HG03066 (cell line): ENCODE results near the gene CTNNA1.

Experiments
- ATAC-seq: cut with Tn5 transposase; IDR thresholded peaks from one replicate; pipeline ENCODE4 v1.9.1; 2021; ENCODE audit warnings: low read depth; ENCODE audit not compliant: unreplicated experiment

The CTNNA1 gene

GRCh38 chr5:138943599-138944173, 190.5 kb downstream of the CTNNA1 start:
- no peak for ATAC-seq

GRCh38 chr5:138944527-138945322, 191.5 kb downstream of the CTNNA1 start:
- no peak for ATAC-seq

DNA sequence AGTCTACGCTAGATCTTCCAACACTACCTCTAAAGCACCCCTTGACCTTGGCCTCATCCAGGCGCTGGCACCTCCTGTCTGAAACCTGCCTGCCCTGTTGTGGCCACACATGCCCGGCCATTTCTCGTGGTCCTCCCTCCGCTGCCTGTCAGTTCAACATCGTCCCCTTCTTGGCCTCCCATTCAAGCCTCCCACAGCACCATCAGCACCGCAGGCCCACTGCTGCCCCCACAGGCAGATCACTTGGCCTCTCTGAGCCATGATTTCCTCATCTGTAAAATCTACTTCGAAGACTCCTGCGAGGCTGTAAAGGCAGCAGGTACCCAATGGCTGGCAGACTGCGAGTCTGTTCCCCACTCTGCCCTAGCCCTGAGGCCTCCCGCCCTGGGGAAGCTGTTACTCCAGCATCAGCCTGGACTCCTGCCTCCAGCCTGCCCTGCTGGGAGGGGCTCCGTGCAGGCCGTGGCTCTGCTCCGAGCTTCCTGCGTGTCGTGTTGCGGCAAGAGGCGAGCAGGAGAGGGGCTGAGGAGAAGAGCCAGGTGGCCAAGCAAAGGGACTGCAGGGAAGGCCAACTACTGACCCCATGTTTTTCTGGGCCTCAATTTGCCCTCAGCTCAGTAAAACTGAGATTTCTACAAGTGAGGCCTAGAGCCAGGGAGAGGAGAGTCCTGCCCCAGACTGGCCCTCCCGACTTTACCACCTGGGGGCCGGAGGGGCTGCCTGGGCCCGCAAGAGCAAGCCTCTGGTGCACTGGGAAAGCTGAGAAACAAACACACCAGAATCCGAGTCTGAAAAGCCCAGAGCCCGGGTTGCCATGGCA, 192.4 kb downstream of the CTNNA1 start:
- no peak for ATAC-seq

DNA sequence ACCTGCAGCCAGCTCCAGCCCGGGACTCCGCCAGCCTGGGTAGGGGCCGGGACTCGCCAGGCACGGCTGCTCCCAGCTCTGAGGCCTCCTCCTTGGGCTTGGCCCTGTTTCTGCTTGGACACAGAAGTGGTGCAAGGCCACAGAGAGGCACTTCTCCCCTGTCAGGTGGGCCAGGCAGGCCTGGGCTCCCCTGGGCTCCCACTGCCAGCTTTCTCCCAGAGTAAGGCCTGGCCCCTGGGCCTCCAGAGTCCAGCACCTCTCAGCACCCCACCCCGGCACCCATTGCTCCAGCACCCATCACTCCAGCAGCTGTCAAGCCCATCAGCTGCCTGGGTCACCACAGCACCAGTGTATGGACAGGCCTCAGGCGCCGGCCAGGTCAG, 193.0 kb downstream of the CTNNA1 start:
- no peak for ATAC-seq

GRCh38 chr5:138946831-138947560, 193.8 kb downstream of the CTNNA1 start:
- no peak for ATAC-seq

GRCh38 chr5:138947780-138948179, 194.6 kb downstream of the CTNNA1 start:
- no peak for ATAC-seq

GRCh38 chr5:138948471-138949222, 195.4 kb downstream of the CTNNA1 start:
- no peak for ATAC-seq

DNA sequence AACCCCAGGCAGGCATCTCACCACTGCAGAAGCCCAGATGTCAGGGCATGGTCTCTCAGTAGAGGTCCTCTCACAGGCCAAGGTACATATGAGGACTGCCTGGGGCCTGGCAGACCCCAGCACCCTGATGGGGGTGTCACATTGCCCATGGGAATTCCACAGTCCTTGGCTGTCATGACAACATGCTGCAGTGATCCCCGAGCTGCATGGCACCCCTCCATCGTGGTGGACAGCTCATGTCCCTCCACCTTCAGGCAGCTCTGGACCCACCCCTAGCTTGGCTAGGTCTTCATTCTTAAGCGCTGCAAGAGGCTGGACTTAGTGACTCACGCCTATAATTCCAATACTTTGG, 196.0 kb downstream of the CTNNA1 start:
- no peak for ATAC-seq

DNA sequence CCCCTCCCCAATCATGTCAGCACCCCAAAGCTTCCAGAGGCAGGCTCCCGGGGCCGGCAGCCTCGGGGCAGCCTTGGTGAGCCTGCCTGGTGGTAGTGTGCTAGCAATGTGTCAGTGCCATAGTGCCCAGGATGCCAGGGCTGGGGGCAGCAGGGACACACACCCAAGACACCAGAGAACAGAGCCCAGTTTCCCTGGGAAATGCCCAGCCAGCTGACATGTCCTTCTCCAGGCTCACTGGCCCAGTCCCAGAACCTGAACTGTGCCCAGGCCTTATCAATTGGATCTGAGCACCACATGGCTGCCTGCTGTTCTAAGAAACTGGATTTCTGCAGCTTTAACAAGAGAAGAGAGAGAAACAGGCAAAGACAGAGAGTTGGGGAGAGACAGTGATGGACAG, 196.8 kb downstream of the CTNNA1 start:
- no peak for ATAC-seq

DNA sequence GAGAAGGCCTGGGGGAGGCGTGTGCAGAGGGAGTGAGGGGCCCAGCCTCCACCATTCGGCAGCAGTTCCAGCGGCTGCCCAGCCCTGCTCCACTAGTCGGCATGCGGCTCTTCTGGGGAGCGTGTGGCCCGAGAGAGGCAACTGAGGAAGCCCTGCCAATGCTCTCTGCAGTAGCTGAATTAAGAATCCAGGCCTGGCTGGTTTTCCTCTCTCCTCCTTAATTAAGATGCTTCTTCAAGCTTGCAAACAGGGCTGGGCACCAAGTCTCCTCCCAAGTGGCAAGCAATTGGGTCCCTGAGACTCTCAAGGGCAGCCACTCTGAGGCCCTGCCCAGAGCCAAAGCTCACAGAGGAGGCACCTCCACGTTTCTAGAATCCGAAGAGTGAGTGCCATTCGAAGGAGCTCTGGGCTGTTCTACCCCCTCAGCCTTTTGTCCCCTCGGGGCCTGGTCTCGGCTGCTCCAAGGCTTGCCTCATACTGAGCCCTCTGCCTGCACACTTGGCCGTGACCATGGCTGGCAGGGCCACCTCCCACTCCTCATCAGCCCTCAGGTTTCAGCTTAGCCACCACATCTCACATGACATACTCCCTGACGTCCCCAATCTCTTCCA, 197.3 kb downstream of the CTNNA1 start:
- no peak for ATAC-seq

DNA sequence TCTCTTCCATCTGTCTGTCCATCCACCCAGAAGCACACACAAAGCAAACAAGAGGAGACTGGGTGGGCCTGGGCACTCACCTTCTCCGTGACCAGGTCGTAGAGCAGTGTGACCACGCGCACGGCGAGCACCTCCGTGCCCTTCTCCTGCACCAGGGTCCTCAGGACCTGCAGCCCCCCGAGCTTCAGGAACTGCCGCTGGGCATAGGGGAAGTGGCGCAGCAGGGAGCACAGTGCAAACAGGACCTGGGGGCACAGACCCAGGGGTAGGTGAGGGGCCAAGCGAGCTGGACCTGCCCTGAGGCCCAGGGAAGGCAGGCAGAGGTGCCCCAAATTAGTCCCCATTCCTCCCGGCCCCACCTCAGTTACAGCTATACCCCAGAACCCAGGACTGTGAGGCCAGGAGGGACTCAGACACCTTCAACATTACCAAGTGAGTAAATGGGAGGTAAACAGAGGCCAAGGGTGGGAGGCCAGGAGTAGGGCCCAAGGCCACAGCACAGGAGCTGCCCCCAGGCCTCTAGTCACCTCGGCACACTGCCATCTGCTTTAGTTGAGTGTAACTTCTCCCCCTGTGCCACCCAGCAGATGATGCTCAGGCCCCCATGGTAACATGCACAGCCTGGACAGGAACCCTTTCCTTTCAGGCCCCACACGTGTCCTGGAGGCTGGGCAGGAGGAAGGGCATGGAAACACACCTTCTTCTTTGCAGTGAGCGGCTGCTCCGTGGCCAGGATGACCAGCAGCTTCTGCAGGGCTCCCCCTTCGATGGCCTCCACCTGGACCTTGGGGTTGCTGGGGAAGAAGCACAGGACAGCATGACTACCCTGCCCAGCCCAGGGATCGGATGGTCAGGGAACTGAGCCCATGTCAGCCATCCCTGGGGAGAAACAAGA, 198.1 kb downstream of the CTNNA1 start:
- no peak for ATAC-seq

- no peak for ATAC-seq
Observed at GRCh38 chr5:138951986-138952735, 198.9 kb downstream of the CTNNA1 start.

DNA sequence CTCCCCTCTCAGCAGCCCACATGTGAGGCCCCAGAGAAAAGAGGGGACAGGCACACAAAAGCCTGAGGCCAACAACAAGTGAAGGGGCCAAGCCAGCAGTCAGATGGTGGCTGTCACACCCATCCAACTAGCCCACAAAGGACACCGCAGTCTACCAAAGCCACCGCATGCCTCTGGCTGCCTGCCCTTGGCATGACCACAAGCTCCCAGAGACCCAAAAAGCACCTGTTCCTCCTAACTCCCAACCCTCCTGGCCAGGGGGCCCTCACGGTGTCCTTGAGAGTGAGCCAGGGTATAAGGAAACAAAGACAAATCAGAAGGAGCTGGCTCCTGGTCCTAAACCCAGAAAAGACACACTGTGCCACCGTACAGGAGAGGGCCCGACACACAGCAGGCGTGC, 199.7 kb downstream of the CTNNA1 start:
- no peak for ATAC-seq

DNA sequence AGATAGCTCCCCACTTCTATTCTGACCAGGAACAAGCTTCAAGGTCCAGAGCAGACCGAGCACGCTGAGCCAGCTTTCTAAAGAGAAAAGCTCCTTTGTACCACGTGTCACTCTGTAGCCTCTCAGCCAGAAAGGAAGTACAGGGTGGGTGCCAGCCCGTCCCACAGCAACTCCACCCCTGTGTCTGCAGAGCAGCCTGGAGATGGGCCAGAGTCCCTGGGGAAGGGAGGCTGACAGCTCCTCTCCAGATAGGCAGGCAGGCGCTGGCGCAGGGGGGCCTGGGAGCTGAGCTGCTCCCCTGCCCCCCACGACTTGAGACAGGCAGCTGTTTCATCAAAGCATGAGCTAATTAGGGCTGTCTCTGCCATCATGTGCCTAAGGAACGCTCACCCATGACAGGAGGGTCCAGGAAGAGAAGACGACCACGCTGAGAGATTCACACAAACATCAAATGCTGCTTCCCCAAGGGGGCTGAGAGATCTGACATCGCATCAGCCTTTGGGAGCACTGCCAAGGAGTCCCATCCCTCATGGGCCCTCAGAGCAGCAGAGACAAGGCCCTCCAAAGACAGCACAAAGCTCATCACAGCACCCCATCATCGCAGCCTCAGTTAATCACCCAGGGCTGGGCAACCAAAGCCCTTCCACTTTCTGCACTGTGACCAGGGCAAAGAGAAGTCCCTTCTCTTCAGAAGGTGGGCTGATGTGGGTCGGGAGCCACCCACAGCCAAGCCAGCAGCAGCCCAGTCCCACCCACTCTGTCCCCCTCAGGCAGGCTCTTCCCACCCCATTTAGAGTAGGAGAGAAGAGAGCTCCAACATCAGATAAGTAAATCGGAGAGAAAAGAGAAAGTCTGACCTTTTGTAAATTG, 200.4 kb downstream of the CTNNA1 start:
- peak; percentile 74 for ATAC-seq

GRCh38 chr5:138954257-138955012, 201.2 kb downstream of the CTNNA1 start:
- ATAC-seq: no peak

- ATAC-seq: no peak
Observed at GRCh38 chr5:138955013-138955660, 201.9 kb downstream of the CTNNA1 start.
